H1 (cell line): Measurements from ENCODE around the gene FOXL2. TPM values are rescaled to one million over a fixed set of nuclear protein-coding genes. Genes with fewer than 3 reads are reported as not detected.

Experiments used
- CTCF ChIA-PET: fragments of 300-600 bp; sonication (Branson Sonifier 250); formaldehyde crosslinking; loops from one replicate; lab custom pipeline; 2021; ENCODE audit not compliant: partially characterized antibody; lab: Charles Lee
- POLR2A ChIA-PET: fragments of 300-600 bp; sonication (Branson Sonifier 250); formaldehyde crosslinking; loops from one replicate; lab custom pipeline; 2021; ENCODE audit warnings: inconsistent platforms; ENCODE audit not compliant: partially characterized antibody; lab: Charles Lee
- DNase-seq, 2 experiments: peaks; one replicate each; pipeline versions ENCODE4 v3.0.0 to v3.0.0-alpha.2; 2010 to 2022; ENCODE audit warnings: low spot score in 2 of 2, low read depth in 1 of 2, mixed read lengths in 1 of 2
- FAIRE-seq: peaks from 2 replicates; lab custom pipeline; 2011; peaks lifted over from hg19 to GRCh38; lab: Jason Lieb, UNC
- H2AFZ ChIP-seq: 2 replicates; pipeline ENCODE4 v1.8.1; 2012; ENCODE audit warnings: low read length, inconsistent platforms
- H2AK5ac ChIP-seq: 2 replicates; pipeline ENCODE4 v1.6.1; 2013; ENCODE audit warnings: low read depth, low read length
- H2BK120ac ChIP-seq: replicated peaks from 2 replicates; pipeline ENCODE3; 2013; ENCODE audit warnings: low read depth, low read length, inconsistent platforms
- H2BK12ac ChIP-seq: 2 replicates; pipeline ENCODE4 v1.6.1; 2013; ENCODE audit warnings: low read depth, low read length
- H2BK15ac ChIP-seq: 2 replicates; pipeline ENCODE4 v1.6.1; 2013; ENCODE audit warnings: low read length
- H2BK20ac ChIP-seq: 2 replicates; pipeline ENCODE4 v1.6.1; 2013; ENCODE audit warnings: low read length
- H2BK5ac ChIP-seq: 2 replicates; pipeline ENCODE4 v1.6.1; 2013; ENCODE audit warnings: low read depth, low read length
- H3K14ac ChIP-seq: 2 replicates; pipeline ENCODE4 v1.6.1; 2013; ENCODE audit warnings: inconsistent platforms; ENCODE audit not compliant: insufficient read length
- H3K18ac ChIP-seq: 2 replicates; pipeline ENCODE4 v1.6.1; 2013; ENCODE audit warnings: low read length; ENCODE audit errors: extremely low read depth
- H3K23ac ChIP-seq: 2 replicates; pipeline ENCODE4 v1.6.1; 2013; ENCODE audit warnings: inconsistent platforms; ENCODE audit not compliant: insufficient read length
- H3K23me2 ChIP-seq: 2 replicates; pipeline ENCODE4 v1.6.1; 2013; ENCODE audit warnings: low read depth, low read length
- H3K27ac ChIP-seq: 2 replicates; pipeline ENCODE4 v1.6.1; 2011; ENCODE audit warnings: low read depth, low read length, inconsistent platforms
- H3K27me3 ChIP-seq, 4 experiments: replicated peaks in 1 of 4; 1 replicate in 1 of 4; 2 replicates in 3 of 4; pipeline versions ENCODE4 v1.6.1 to v1.8.1; 2011 to 2013; ENCODE audit warnings: low read length in 3 of 4, mild to moderate bottlenecking in 3 of 4, inconsistent platforms in 2 of 4, mixed read lengths in 2 of 4, moderate library complexity in 1 of 4; ENCODE audit not compliant: control insufficient read depth in 3 of 4, insufficient read depth in 3 of 4; ENCODE audit errors: extremely low read depth in 1 of 4
- H3K36me3 ChIP-seq, 4 experiments: 2 replicates each; pipeline versions ENCODE4 v1.6.1 to v1.8.1; 2011 to 2013; ENCODE audit warnings: mild to moderate bottlenecking in 4 of 4, low read length in 3 of 4, moderate library complexity in 2 of 4, control low read depth in 1 of 4, inconsistent platforms in 1 of 4; ENCODE audit not compliant: insufficient read depth in 4 of 4, control insufficient read depth in 2 of 4
- H3K4ac ChIP-seq: replicated peaks from 2 replicates; pipeline ENCODE3; 2013; ENCODE audit warnings: low read length, low read depth, mixed read lengths, inconsistent platforms; ENCODE audit not compliant: insufficient read length
- H3K4me1 ChIP-seq, 4 experiments: replicated peaks in 1 of 4; 1 replicate in 1 of 4; 2 replicates in 3 of 4; pipeline versions ENCODE4 v1.6.1 to v1.8.1; 2011 to 2013; ENCODE audit warnings: low read length in 3 of 4, inconsistent platforms in 2 of 4, mixed read lengths in 1 of 4; ENCODE audit not compliant: insufficient read depth in 4 of 4, control insufficient read depth in 3 of 4
- H3K4me2 ChIP-seq, 2 experiments: 2 replicates each; pipeline versions ENCODE4 v1.6.1 to v1.8.1; 2011 to 2013; ENCODE audit warnings: low read depth in 2 of 2, low read length in 2 of 2, control low read depth in 1 of 2, inconsistent platforms in 1 of 2, mild to moderate bottlenecking in 1 of 2; ENCODE audit not compliant: insufficient read depth in 1 of 2
- H3K4me3 ChIP-seq, 4 experiments: fragments of 200-600, 300-600 bp in 1 of 4; sonication (generic), shearing (Covaris generic), sonication (Bioruptor Twin) in 1 of 4; 2 replicates each; pipeline versions ENCODE4 v1.5.1 to v1.8.1; 2011 to 2016; ENCODE audit warnings: low read length in 4 of 4, low read depth in 3 of 4, control low read depth in 2 of 4, inconsistent platforms in 2 of 4, mild to moderate bottlenecking in 2 of 4, mixed read lengths in 1 of 4, moderate library complexity in 1 of 4; ENCODE audit not compliant: insufficient read depth in 2 of 4; ENCODE audit errors: extremely low read depth in 1 of 4
- H3K56ac ChIP-seq: replicated peaks from 2 replicates; pipeline ENCODE3; 2013; ENCODE audit warnings: low read depth, mild to moderate bottlenecking, mixed read lengths, low read length, inconsistent platforms; ENCODE audit not compliant: insufficient read length
- H3K79me1 ChIP-seq: 2 replicates; pipeline ENCODE4 v1.6.1; 2013; ENCODE audit warnings: low read depth, low read length, control low read depth
- H3K79me2 ChIP-seq, 2 experiments: 2 replicates each; pipeline versions ENCODE4 v1.6.1 to v1.8.1; 2012 to 2013; ENCODE audit warnings: low read length in 2 of 2, mild to moderate bottlenecking in 2 of 2, inconsistent platforms in 1 of 2; ENCODE audit not compliant: insufficient read depth in 2 of 2, control insufficient read depth in 1 of 2
- H3K9ac ChIP-seq, 4 experiments: replicated peaks in 1 of 4; 1 replicate in 1 of 4; 2 replicates in 3 of 4; pipeline versions ENCODE4 v1.6.1 to v1.8.1; 2011 to 2013; ENCODE audit warnings: low read depth in 3 of 4, low read length in 3 of 4, control low read depth in 2 of 4, mild to moderate bottlenecking in 2 of 4, moderate library complexity in 2 of 4, inconsistent platforms in 1 of 4; ENCODE audit errors: extremely low read depth in 1 of 4
- H3K9me3 ChIP-seq, 2 experiments: 2 replicates each; pipeline versions ENCODE4 v1.6.1 to v1.8.1; 2012 to 2013; ENCODE audit warnings: mild to moderate bottlenecking in 2 of 2, moderate library complexity in 2 of 2, control low read depth in 1 of 2, inconsistent platforms in 1 of 2, low read depth in 1 of 2, low read length in 1 of 2, mixed read lengths in 1 of 2; ENCODE audit not compliant: insufficient read depth in 2 of 2
- H4K20me1 ChIP-seq, 2 experiments: replicated peaks in 1 of 2; 2 replicates each; pipeline versions ENCODE3 to v1.8.1; 2011 to 2013; ENCODE audit warnings: inconsistent platforms in 2 of 2, low read length in 2 of 2, mild to moderate bottlenecking in 1 of 2; ENCODE audit not compliant: insufficient read depth in 2 of 2, control insufficient read depth in 1 of 2
- H4K5ac ChIP-seq: 2 replicates; pipeline ENCODE4 v1.6.1; 2013; ENCODE audit warnings: low read length, low read depth, mixed read lengths, inconsistent platforms; ENCODE audit not compliant: insufficient read length
- H4K8ac ChIP-seq: 2 replicates; pipeline ENCODE4 v1.8.0; 2013; ENCODE audit warnings: mild to moderate bottlenecking, moderate library complexity, low read length, inconsistent platforms; ENCODE audit not compliant: insufficient read depth; ENCODE audit errors: extremely low read depth
- H4K91ac ChIP-seq: replicated peaks from 2 replicates; pipeline ENCODE3; 2013; ENCODE audit warnings: low read length, mixed read lengths, inconsistent platforms; ENCODE audit not compliant: insufficient read length
- YY1 ChIP-seq: IDR thresholded peaks from 2 replicates; pipeline ENCODE4 v1.6.1; 2011; ENCODE audit warnings: low read depth, mild to moderate bottlenecking, low read length
- WGBS, 2 experiments: shearing (Covaris generic) in 1 of 2; methylation state at CpG; one replicate each; pipeline versions ENCODE4 v1.1.6 to v1.1.7; 2013 to 2015; ENCODE audit warnings: low lambda C conversion rate in 2 of 2, mixed read lengths in 2 of 2, inconsistent platforms in 1 of 2, low coverage in 1 of 2, missing lambda C conversion rate in 1 of 2; ENCODE audit not compliant: insufficient replicate concordance in 2 of 2, insufficient coverage in 1 of 2, insufficient read length in 1 of 2; ENCODE audit errors: extremely low coverage in 1 of 2, missing lambda C conversion rate in 1 of 2; 5-methylcytosine and 5-hydroxymethylcytosine counted together
- polyA plus RNA-seq, 7 experiments: library from polyadenylated mRNA; depleted of rRNA in 3 of 7; stranded (reverse) in 5 of 7; unstranded in 2 of 7; fragments of >200 nt in 5 of 7; fragments of 200-250 nt in 2 of 7; gene quantifications; 1 replicate in 5 of 7; 2 replicates in 1 of 7; 4 replicates in 1 of 7; pipeline versions ENCODE4 v1.2.1 to v1.2.3, GENCODE V29; 2011 to 2013; ENCODE audit warnings: missing spikeins in 2 of 7, mixed read lengths in 2 of 7
- total RNA-seq: library from RNA; stranded (reverse); fragmentation: NEBNext Ultra II Directional; extraction: Animal tissue kit (Norgen Biotek cat#: 25700); gene quantifications from 2 replicates; pipeline ENCODE4 v1.2.1, GENCODE V29; 2021

Gene FOXL2
- total and polyA plus RNA-seq, 2 of the 8 experiments (the other 6 are each of a cell fraction or from before 2014, with no cell fraction given), result 0.59 to 2.4 TPM

DNA sequence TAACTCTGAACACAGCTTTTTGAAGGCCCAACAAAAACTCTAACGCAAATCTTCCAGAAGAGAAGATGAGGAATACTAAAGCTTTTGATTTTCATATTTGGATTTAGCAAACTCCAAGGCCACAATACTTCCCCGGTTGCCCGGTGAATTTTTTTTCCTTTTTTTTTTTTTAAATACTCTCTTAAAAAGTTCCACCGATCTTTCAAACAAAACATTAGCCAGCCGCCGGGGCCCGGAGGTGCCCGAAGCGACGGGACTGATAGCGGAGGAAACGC, 2.3 kb downstream of the FOXL2 start:
- Histone ChIP-seq H3K56ac (no peak overlapping the region), H2AK5ac (no peak overlapping the region), H3K23ac (no peak overlapping the region), H3K79me2 (no peaks in the 10 kb centered on the region), H2BK120ac (no peak overlapping the region), H3K79me1 (no peaks in the 10 kb centered on the region), H3K14ac (no peak overlapping the region), H3K9ac (no peak overlapping the region), H2AFZ (no peak overlapping the region), H2BK20ac (no peak overlapping the region), H4K8ac (no peak overlapping the region), H3K4me3 (peak overlapping the region; percentile 21 to 54 (median 32)), H3K23me2 (peaks cover 21% of the 10 kb centered on the region), H3K27ac (no peak overlapping the region), H3K27me3 (peaks cover 81 to 100% (median 95%) of the 10 kb centered on the region in 4 experiments), H2BK12ac (no peak overlapping the region), H4K20me1 (peaks cover 6 to 25% of the 10 kb centered on the region in 2 experiments), H3K9me3 (no peaks in the 10 kb centered on the region; a peak in 1 of 4 replicates), H4K5ac (no peak overlapping the region), H2BK15ac (no peak overlapping the region), H3K18ac (0 out of 2 replicates have a peak overlapping the region, but pooled peaks have one; percentile 93), H3K4ac (no peak overlapping the region), H3K4me1 (peaks cover 7 to 42% (median 20%) of the 10 kb centered on the region in 4 experiments), H2BK5ac (no peak overlapping the region), H3K36me3 (peaks cover 0 to 4% (median 0%) of the 10 kb centered on the region in 4 experiments; a peak in 1 of 8 replicates), H3K4me2 (peak overlapping the region; percentile 73 to 84), H4K91ac (no peak overlapping the region)
- CTCF ChIA-PET, result interaction anchor here (0.7 to 7.3 kb wide), 8 partner anchors 10 to 477 kb away, joined by 3 to 65 read pairs (median 3); no protein-coding TSS in a partner anchor
- DNase-seq (no peak), FAIRE-seq (no peak)
- 0% methylated on average over 10 of the region's 12 CpGs; no CpG with 5 or more reads in 1 of the 2 experiments for WGBS, 2 experiments
- POLR2A ChIA-PET, result interaction anchor here (1.5 to 10.0 kb wide), 3 partner anchors 8 to 35 kb away, joined by 4 to 149 read pairs (median 84); no protein-coding TSS in a partner anchor
- TF ChIP-seq YY1, result no peak
